ENCODE measurements around the gene HPSE. TPM values are rescaled to one million over a fixed set of nuclear protein-coding genes. Genes with fewer than 3 reads are reported as not detected.

HPSE gene
- total and polyA plus RNA-seq, 2 experiments from 2014 or later = 2.2 to 2.9 TPM

DNA sequence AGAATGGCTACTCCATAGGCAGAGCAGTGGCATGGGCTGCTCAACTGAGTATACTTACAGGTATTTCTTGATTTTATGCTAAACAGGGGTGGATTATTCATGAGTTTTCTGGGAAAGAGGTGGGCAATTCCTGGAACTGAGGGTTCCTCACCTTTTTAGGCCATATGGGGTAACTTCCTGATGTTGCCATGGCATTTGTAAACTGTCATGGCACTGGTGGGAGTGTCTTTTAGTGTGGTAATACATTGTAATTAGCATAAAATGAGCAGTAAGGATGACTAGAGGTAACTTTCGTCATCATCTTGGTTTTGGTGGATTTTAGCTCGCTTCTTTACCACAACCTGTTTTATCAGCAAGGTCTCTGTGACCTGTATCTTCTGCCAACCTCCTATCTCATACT is 48.2 kb upstream of the HPSE start (continued):
- TF ChIP-seq, protein P1, sequence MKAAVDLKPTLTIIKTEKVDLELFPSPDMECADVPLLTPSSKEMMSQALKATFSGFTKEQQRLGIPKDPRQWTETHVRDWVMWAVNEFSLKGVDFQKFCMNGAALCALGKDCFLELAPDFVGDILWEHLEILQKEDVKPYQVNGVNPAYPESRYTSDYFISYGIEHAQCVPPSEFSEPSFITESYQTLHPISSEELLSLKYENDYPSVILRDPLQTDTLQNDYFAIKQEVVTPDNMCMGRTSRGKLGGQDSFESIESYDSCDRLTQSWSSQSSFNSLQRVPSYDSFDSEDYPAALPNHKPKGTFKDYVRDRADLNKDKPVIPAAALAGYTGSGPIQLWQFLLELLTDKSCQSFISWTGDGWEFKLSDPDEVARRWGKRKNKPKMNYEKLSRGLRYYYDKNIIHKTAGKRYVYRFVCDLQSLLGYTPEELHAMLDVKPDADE (IDR thresholded peaks at IDR 0.05) = no peak
- TF ChIP-seq JUNB (IDR thresholded peaks at IDR 0.05; ENCODE audit: unreplicated experiment) (no peak), ZNF114 (CRISPR knock-in tag; IDR thresholded peaks at IDR 0.05) (no peak), CTCF (conservative IDR thresholded peaks at IDR 0.05; ENCODE audit: low read depth in 2 of 2) (no peak)

- ATAC-seq = no peak
Measured at GRCh38 chr4:83381173-83381572, 46.5 kb upstream of the HPSE start.

More at GRCh38 chr4:83381173-83381572, 46.5 kb upstream of the HPSE start:
- H2AFZ ChIP-seq = no peak overlapping the region
- H4K20me1 ChIP-seq (replicated peaks; ENCODE audit: insufficient read depth) = no peaks in the 10 kb centered on the region
- H3K79me2 ChIP-seq (replicated peaks; ENCODE audit: insufficient read depth) = no peaks in the 10 kb centered on the region
- Mint-ChIP-seq H3K4me3 (no peak overlapping the region), H3K27ac (no peak overlapping the region), H3K36me3 (ENCODE audit: low read depth) (peaks cover 25% of the 10 kb centered on the region), H3K4me1 (no peaks in the 10 kb centered on the region; the same call in 2 of the 3 replicates), H3K9me3 (peaks cover 54% of the 10 kb centered on the region), H3K27me3 (ENCODE audit: insufficient read depth, low read depth, poor library complexity) (peaks cover 2% of the 10 kb centered on the region)
- 0 out of 2 replicates have a peak, but pooled peaks cover 11% of the 10 kb centered on the region for H3K36me3 ChIP-seq (ENCODE audit: insufficient read depth)
- 0 out of 2 replicates have a peak, but pooled peaks cover 6% of the 10 kb centered on the region for H3K9me2 ChIP-seq (ENCODE audit: insufficient read depth)
- H3K27me3 ChIP-seq (ENCODE audit: insufficient read depth) = no peaks in the 10 kb centered on the region
- no peaks in the 10 kb centered on the region for H3F3A ChIP-seq (replicated peaks; ENCODE audit: low read depth)
- no peak overlapping the region for H3K27ac ChIP-seq (ENCODE audit: low read depth)
- H3K4me3 ChIP-seq = no peak overlapping the region
- TF ChIP-seq ZNF462 (CRISPR knock-in tag; IDR thresholded peaks at IDR 0.05) = no peak
- TF ChIP-seq NANOG (IDR thresholded peaks at IDR 0.05; ENCODE audit: borderline replicate concordance) = no peak
- TF ChIP-seq POLR2AphosphoS5 (IDR thresholded peaks at IDR 0.05; ENCODE audit: low read depth) = no peak
- no peak for TF ChIP-seq CREB1 (CRISPR knock-in tag; IDR thresholded peaks at IDR 0.05; ENCODE audit: low read depth)
- TF ChIP-seq ZNF331 (CRISPR knock-in tag; IDR thresholded peaks at IDR 0.05; ENCODE audit: low read depth) = no peak
- TF ChIP-seq ZNF114 (CRISPR knock-in tag; IDR thresholded peaks at IDR 0.05) = no peak
- TF ChIP-seq EZH2 (IDR thresholded peaks at IDR 0.05; ENCODE audit: low read depth, unreplicated experiment) = no peak
- H3K4me1 ChIP-seq (ENCODE audit: insufficient read depth) = peaks cover 2% of the 10 kb centered on the region; the same call in 1 of the 2 replicates
- DNase-seq (ENCODE audit: low spot score) = no peak
- no peak overlapping the region for H3K4me2 ChIP-seq

All from GM23338 (cell line).